Immature natural killer cell (primary cell): ENCODE data around the gene PLN. TPM values are rescaled to one million over a fixed set of nuclear protein-coding genes. Genes with fewer than 3 reads are reported as not detected.

Source experiments
- DNase-seq, 3 donors: peaks; one replicate each; pipeline ENCODE4 v3.0.0; 2022; ENCODE audit warnings: mixed read lengths in 1 of 3
- H3K27ac Mint-ChIP-seq, 6 donors: one replicate each; pipeline ENCODE4 v1.8.0; 2020; ENCODE audit warnings: mixed read lengths in 6 of 6, mild to moderate bottlenecking in 5 of 6, inconsistent platforms in 4 of 6, moderate library complexity in 3 of 6
- H3K27me3 Mint-ChIP-seq, 3 donors: one replicate each; pipeline ENCODE4 v1.8.0; 2020 to 2021; ENCODE audit warnings: low read depth in 3 of 3, mild to moderate bottlenecking in 3 of 3, mixed read lengths in 3 of 3, moderate library complexity in 3 of 3, inconsistent platforms in 1 of 3
- H3K36me3 Mint-ChIP-seq, 3 donors: one replicate each; pipeline ENCODE4 v1.8.0; 2020; ENCODE audit warnings: mixed read lengths in 3 of 3, inconsistent platforms in 2 of 3, mild to moderate bottlenecking in 2 of 3
- H3K4me1 Mint-ChIP-seq, 2 donors: one replicate each; pipeline ENCODE4 v1.8.0; 2020; ENCODE audit warnings: inconsistent platforms in 2 of 2, mild to moderate bottlenecking in 2 of 2, mixed read lengths in 2 of 2, moderate library complexity in 1 of 2
- H3K4me3 Mint-ChIP-seq, 5 donors: one replicate each; pipeline ENCODE4 v1.8.0; 2020; ENCODE audit warnings: mild to moderate bottlenecking in 5 of 5, mixed read lengths in 5 of 5, inconsistent platforms in 3 of 5, moderate library complexity in 3 of 5
- H3K9me3 Mint-ChIP-seq, 6 donors: one replicate each; pipeline ENCODE4 v1.8.0; 2020; ENCODE audit warnings: mild to moderate bottlenecking in 6 of 6, mixed read lengths in 6 of 6, inconsistent platforms in 4 of 6, moderate library complexity in 3 of 6
- polyA plus RNA-seq, 3 donors: library from polyadenylated mRNA; unstranded; fragments of 300-500 nt; fragmentation: Illumina TruSeq; gene quantifications; one replicate each; pipeline ENCODE4 v1.2.3, GENCODE V29; 2021

Gene PLN
- polyA plus RNA-seq = under 1 TPM in 1 of 3 donors, not detected in 2; 0.15 TPM

DNA sequence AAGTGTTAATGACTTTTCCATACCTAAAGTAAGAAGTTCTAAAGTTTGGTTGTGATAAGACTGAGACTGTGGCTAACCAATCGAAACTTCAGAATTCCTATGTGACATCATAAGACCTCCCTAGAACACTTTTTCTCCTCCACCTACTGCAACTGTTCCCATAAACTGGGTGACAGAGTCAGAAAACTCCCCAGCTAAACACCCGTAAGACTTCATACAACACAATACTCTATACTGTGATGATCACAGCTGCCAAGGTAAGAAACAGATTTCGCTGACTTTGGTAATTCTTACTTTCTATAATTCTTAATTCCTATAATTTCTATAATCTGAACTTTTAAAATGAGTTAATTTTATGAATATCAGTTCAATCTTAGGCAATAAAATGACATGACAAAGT lies at the start of gene PLN:
TSS of gene PLN (plus strand) at position 161 of the 400 bp plus-strand sequence. CDS start 10,626 bp downstream, outside the sequence.
- peaks cover 8 to 28% of the 10 kb centered on the region in 2 donors for H3K4me1 Mint-ChIP-seq
- H3K27ac Mint-ChIP-seq = no peak within 1 kb of the TSS
- H3K27me3 Mint-ChIP-seq = no peaks in the 10 kb centered on the region
- H3K36me3 Mint-ChIP-seq = no peaks in the 10 kb centered on the region
- no peak within 1 kb of the TSS for H3K4me3 Mint-ChIP-seq
- H3K9me3 Mint-ChIP-seq = no peaks in the 10 kb centered on the region
- DNase-seq = no peak

GRCh38 chr6:118500130-118501015 lies 47.7 kb upstream of the PLN start:
- Mint-ChIP-seq H3K9me3 (no peaks in the 10 kb centered on the region), H3K4me1 (peaks cover 6 to 16% of the 10 kb centered on the region in 2 donors), H3K4me3 (no peak overlapping the region), H3K27me3 (peaks cover 0 to 4% (median 0%) of the 10 kb centered on the region in 3 donors), H3K36me3 (peaks cover 17 to 41% (median 34%) of the 10 kb centered on the region in 3 donors), H3K27ac (peak overlapping the region in 2 of 6 donors; percentile 34)
- no peak for DNase-seq

DNA sequence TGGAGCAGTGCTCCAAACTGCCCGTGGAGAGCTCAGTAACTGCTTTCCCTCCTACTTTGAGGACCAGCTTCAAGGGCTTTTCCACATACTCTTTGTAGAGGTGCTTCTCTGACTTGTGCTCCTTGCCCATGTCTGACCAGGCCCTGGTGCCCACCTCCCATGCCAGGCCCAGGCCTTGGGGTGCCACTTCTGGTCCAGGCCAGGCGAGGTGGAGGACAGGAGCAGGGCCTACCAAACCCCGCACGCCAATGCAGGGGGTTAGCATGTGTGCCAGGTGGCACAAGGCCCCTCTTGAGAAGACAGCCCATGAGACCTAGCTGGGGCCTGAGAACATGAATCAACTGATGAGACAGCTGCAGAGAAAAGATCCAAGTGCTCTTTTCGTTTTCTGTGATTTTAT lies 47.0 kb upstream of the PLN start:
- DNase-seq = no peak
- Mint-ChIP-seq H3K27me3 (peaks cover 0 to 4% (median 0%) of the 10 kb centered on the region in 3 donors), H3K4me3 (no peak overlapping the region), H3K27ac (peak overlapping the region in 2 of 6 donors; percentile 29 to 34), H3K36me3 (peaks cover 17 to 37% (median 32%) of the 10 kb centered on the region in 3 donors), H3K4me1 (peaks cover 7 to 18% of the 10 kb centered on the region in 2 donors), H3K9me3 (no peaks in the 10 kb centered on the region)

DNA sequence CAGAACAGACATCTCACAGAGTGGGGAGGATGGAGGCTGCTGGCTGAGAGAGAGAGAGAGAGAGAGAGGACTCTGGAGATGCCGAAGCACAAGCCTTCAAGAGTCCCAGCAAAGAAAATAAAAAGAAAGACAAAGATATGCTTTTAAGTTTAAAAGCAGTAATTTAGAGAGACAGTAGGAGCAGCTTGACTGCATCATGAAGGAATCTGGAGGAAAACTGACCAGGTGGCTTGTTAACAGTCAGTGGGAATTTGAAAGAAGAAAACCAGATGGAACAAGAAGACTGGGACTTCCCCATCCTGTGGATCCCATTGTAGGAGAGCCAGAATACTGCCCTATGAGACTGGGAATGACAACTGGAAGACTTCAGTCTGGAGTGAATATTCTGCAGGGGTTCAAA lies 46.3 kb upstream of the PLN start:
- peaks cover 10 to 22% of the 10 kb centered on the region in 2 donors for H3K4me1 Mint-ChIP-seq
- no peak overlapping the region for H3K4me3 Mint-ChIP-seq
- H3K36me3 Mint-ChIP-seq = peaks cover 17 to 37% (median 32%) of the 10 kb centered on the region in 3 donors
- H3K27me3 Mint-ChIP-seq = peaks cover 0 to 4% (median 0%) of the 10 kb centered on the region in 3 donors
- no peaks in the 10 kb centered on the region for H3K9me3 Mint-ChIP-seq
- no peak for DNase-seq
- peak overlapping the region in 1 of 6 donors; percentile 29 for H3K27ac Mint-ChIP-seq

DNA sequence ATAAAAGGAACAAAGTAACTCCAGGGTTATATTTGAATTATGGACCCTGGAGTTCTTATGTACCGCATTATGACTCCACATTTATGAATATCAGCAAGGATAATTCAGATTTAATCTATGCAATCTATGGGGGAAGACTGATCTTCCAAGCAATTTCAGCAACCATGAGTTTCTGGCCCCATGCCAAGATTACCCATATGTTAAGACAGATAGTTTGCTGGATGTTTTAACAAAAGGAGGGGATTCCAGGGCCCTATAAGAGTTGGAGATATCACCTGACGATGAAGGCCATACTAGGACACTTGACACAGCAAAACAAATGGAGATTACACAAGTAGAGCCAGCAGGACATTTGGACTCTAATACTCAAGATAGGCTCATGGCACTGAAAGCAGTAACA lies 45.9 kb upstream of the PLN start:
- Mint-ChIP-seq H3K4me1 (peaks cover 12 to 26% of the 10 kb centered on the region in 2 donors), H3K4me3 (no peak overlapping the region), H3K9me3 (no peaks in the 10 kb centered on the region), H3K27me3 (peaks cover 0 to 4% (median 0%) of the 10 kb centered on the region in 3 donors), H3K27ac (no peak overlapping the region), H3K36me3 (peaks cover 17 to 37% (median 32%) of the 10 kb centered on the region in 3 donors)
- DNase-seq = no peak

DNA sequence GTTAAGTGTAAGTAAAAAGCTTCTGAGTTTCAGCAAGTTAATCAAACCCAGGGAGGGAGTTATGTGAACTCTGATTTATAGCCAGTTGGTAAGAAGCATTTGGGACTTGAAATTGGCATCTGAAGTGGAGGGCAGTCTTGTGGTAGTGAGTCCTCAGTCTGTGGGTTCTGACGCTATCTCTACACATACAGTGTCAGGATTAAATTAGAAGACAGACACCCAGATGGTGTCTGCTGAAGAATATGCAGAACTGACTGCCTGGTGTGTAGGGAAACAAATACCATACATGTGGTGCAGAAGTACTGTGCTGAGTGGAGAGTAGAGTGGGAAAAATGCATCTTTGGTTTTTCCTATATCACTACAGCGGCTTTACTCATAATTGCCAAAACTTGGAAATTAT lies 43.5 kb upstream of the PLN start:
- no peak for DNase-seq
- Mint-ChIP-seq H3K27ac (no peak overlapping the region), H3K4me1 (peaks cover 14 to 19% of the 10 kb centered on the region in 2 donors), H3K9me3 (no peaks in the 10 kb centered on the region), H3K27me3 (peaks cover 0 to 4% (median 0%) of the 10 kb centered on the region in 3 donors), H3K36me3 (peaks cover 17 to 37% (median 32%) of the 10 kb centered on the region in 3 donors), H3K4me3 (no peak overlapping the region)

DNA sequence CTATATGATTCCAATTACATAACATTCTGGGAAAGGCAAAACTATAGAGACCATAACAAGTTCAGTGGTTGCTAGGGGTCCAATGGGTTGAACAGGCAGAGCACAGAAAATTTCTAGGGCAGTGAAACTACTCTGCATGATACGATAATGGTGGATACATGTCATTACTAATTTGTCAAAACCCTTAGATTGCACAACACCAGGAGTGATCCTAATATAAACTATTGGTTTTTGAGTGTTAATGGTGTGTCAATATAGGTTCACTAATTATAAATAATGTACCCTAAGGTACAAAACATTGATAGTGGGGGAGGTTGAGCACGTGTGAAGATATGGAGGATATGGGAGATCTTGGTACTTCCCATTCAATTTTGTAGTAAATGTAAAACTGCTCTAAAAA lies 42.4 kb upstream of the PLN start:
- peaks cover 17 to 34% (median 29%) of the 10 kb centered on the region in 3 donors for H3K36me3 Mint-ChIP-seq
- no peak overlapping the region for H3K27ac Mint-ChIP-seq
- H3K4me3 Mint-ChIP-seq = no peak overlapping the region
- no peak for DNase-seq
- H3K9me3 Mint-ChIP-seq = no peaks in the 10 kb centered on the region
- peaks cover 13 to 16% of the 10 kb centered on the region in 2 donors for H3K4me1 Mint-ChIP-seq
- peaks cover 0 to 1% (median 0%) of the 10 kb centered on the region in 3 donors for H3K27me3 Mint-ChIP-seq

DNA sequence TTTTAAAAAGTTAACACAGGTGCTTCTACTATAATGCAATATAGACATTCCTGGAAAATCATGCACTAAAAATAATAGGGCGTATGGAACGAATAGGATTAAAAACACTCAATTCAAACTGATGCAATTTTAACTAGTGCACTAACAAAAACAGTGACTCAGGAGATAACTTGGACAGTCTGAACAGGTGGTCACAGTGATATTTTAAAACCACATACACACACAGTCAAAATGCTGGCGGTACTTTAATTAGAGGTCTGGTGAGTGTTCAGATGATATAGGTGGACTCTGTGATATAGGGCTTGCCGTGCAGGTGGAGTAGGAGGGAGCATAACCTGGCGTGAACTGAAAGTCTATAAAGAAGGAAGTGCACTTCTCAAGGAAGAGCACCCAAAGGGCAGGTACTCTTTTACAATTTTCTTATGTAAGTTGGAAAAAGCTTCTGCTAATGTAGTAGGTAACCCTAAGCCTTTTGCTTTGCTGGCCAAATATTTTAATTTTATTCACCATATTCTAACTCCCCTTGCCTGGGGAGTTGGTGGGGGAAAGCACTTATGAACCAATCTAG lies 41.9 kb upstream of the PLN start:
- H3K9me3 Mint-ChIP-seq = no peaks in the 10 kb centered on the region
- peak overlapping the region in 2 of 6 donors; percentile 19 to 61 for H3K27ac Mint-ChIP-seq
- no peak for DNase-seq
- H3K4me1 Mint-ChIP-seq = peaks cover 10 to 11% of the 10 kb centered on the region in 2 donors
- H3K36me3 Mint-ChIP-seq = peaks cover 17 to 29% (median 24%) of the 10 kb centered on the region in 3 donors
- no peaks in the 10 kb centered on the region for H3K27me3 Mint-ChIP-seq
- no peak overlapping the region for H3K4me3 Mint-ChIP-seq

GRCh38 chr6:118507636-118508035 lies 40.5 kb upstream of the PLN start:
- no peak overlapping the region for H3K4me3 Mint-ChIP-seq
- peaks cover 7 to 14% (median 12%) of the 10 kb centered on the region in 3 donors for H3K36me3 Mint-ChIP-seq

GRCh38 chr6:118509009-118509617 lies 39.0 kb upstream of the PLN start:
- Mint-ChIP-seq H3K36me3 (peaks cover 0 to 9% (median 6%) of the 10 kb centered on the region in 3 donors), H3K4me1 (peaks cover 16 to 33% of the 10 kb centered on the region in 2 donors), H3K27ac (no peak overlapping the region), H3K9me3 (no peaks in the 10 kb centered on the region), H3K4me3 (no peak overlapping the region), H3K27me3 (no peaks in the 10 kb centered on the region)
- no peak for DNase-seq

More at GRCh38 chr6:118507636-118508035, 40.5 kb upstream of the PLN start:
- Mint-ChIP-seq H3K4me1 (peaks cover 13 to 20% of the 10 kb centered on the region in 2 donors), H3K27me3 (no peaks in the 10 kb centered on the region), H3K9me3 (no peaks in the 10 kb centered on the region), H3K27ac (peak overlapping the region in 2 of 6 donors; percentile 8 to 45)
- DNase-seq = no peak

- Mint-ChIP-seq H3K36me3 (peaks cover 0 to 4% (median 0%) of the 10 kb centered on the region in 3 donors), H3K4me1 (peaks cover 16 to 43% of the 10 kb centered on the region in 2 donors), H3K27me3 (no peaks in the 10 kb centered on the region), H3K9me3 (no peaks in the 10 kb centered on the region), H3K4me3 (no peak overlapping the region), H3K27ac (peak overlapping the region in 2 of 6 donors; percentile 31 to 68)
- no peak for DNase-seq
Measured at GRCh38 chr6:118511930-118512715, 36.0 kb upstream of the PLN start.

- Mint-ChIP-seq H3K4me1 (peaks cover 14 to 42% of the 10 kb centered on the region in 2 donors), H3K9me3 (no peaks in the 10 kb centered on the region), H3K4me3 (no peak overlapping the region), H3K27me3 (peaks cover 0 to 2% (median 0%) of the 10 kb centered on the region in 3 donors), H3K36me3 (peaks cover 10 to 17% (median 15%) of the 10 kb centered on the region in 3 donors), H3K27ac (no peak overlapping the region)
- DNase-seq = no peak
Measured at GRCh38 chr6:118514689-118515088, 33.4 kb upstream of the PLN start.

DNA sequence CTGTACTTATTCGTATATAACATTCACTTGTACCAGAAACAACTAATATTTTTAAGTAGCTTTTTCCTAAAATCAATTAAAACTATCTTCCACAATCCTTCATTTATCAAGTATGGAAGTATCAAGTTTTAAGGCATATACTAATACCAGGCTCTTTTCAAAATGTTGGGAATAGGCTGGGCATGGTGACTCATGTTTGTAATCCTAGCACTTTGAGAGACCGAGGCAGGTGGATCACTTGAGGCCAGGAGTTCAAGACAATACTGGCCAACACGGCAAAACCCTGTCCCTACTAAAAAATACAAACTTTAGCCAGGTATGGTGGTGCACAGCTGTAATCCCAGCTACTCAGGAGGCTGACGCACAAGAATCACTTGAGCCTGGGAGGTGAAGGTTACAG lies 25.7 kb upstream of the PLN start:
- Mint-ChIP-seq H3K4me3 (no peak overlapping the region), H3K27me3 (peaks cover 0 to 2% (median 2%) of the 10 kb centered on the region in 3 donors), H3K9me3 (no peaks in the 10 kb centered on the region), H3K27ac (no peak overlapping the region), H3K4me1 (peaks cover 20 to 24% of the 10 kb centered on the region in 2 donors), H3K36me3 (peaks cover 17 to 24% (median 24%) of the 10 kb centered on the region in 3 donors)
- DNase-seq = no peak
